Spinal cord (tissue), 10 donors: ENCODE data around the gene LPCAT3. TPM values are rescaled to one million over a fixed set of nuclear protein-coding genes. Genes with fewer than 3 reads are reported as not detected.
A peak's percentile ranks its signal among the peaks of the same experiment; 100 is the strongest.

Experiments used
- DNase-seq, 6 donors: peaks; one replicate each; pipeline versions ENCODE4 v3.0.0 to v3.0.0-alpha.2; 2013 to 2015; ENCODE audit warnings: low spot score in 6 of 6, low read depth in 4 of 6
- H3K27ac ChIP-seq: one replicate; pipeline ENCODE4 v1.5.1; 2013; ENCODE audit warnings: low read depth, low read length, control low read depth
- H3K27me3 ChIP-seq: one replicate; pipeline ENCODE4 v1.6.1; 2013; ENCODE audit warnings: low read length; ENCODE audit not compliant: control insufficient read depth, insufficient read depth
- H3K36me3 ChIP-seq: one replicate; pipeline ENCODE4 v1.6.1; 2013; ENCODE audit warnings: low read length; ENCODE audit not compliant: control insufficient read depth, insufficient read depth
- H3K4me1 ChIP-seq: one replicate; pipeline ENCODE4 v1.6.1; 2013; ENCODE audit warnings: low read length; ENCODE audit not compliant: control insufficient read depth, insufficient read depth
- H3K4me3 ChIP-seq: one replicate; pipeline ENCODE4 v1.5.1; 2013; ENCODE audit warnings: low read depth, low read length, control low read depth
- H3K9me3 ChIP-seq: one replicate; pipeline ENCODE4 v1.6.1; 2013; ENCODE audit warnings: low read length; ENCODE audit not compliant: control insufficient read depth, insufficient read depth
- WGBS: methylation state at CpG from one replicate; pipeline ENCODE4 v1.1.5; 2013; ENCODE audit warnings: missing lambda C conversion rate; ENCODE audit not compliant: insufficient coverage; 5-methylcytosine and 5-hydroxymethylcytosine counted together
- polyA plus RNA-seq, 2 donors: library from polyadenylated mRNA; unstranded; fragments of 120-200 nt; gene quantifications; one replicate each; pipeline ENCODE4 v1.2.1, GENCODE V29; 2013; ENCODE audit not compliant: insufficient read length in 2 of 2
- total RNA-seq, 2 donors: library from RNA; depleted of rRNA in 1 of 2; stranded (reverse); fragments of 120-200 nt in 1 of 2; fragments of >200 nt in 1 of 2; gene quantifications; one replicate each; pipeline versions ENCODE4 v1.2.3 to v1.2.4, GENCODE V29; 2013 to 2014
- donor health status: healthy.

LPCAT3 gene
- total and polyA plus RNA-seq, 4 donors, result 12.7 to 42.3 (median 28.0) TPM

- H3K4me1 ChIP-seq, result peaks cover 16% of the 10 kb centered on the region
- H3K27me3 ChIP-seq, result no peaks in the 10 kb centered on the region
- no peak overlapping the region for H3K27ac ChIP-seq
- WGBS, result 74% methylated on average over 19 of the region's 22 CpGs
- no peaks in the 10 kb centered on the region for H3K9me3 ChIP-seq
- peak overlapping the region; percentile 7 for H3K4me3 ChIP-seq
- no peak for DNase-seq
- peaks cover 19% of the 10 kb centered on the region for H3K36me3 ChIP-seq
These were observed 66.0 kb downstream of the LPCAT3 start for GRCh38 chr12:6952121-6952862.

GRCh38 chr12:6951551-6952120 lies 66.6 kb downstream of the LPCAT3 start:
- Histone ChIP-seq H3K4me1 (peaks cover 19% of the 10 kb centered on the region), H3K27me3 (no peaks in the 10 kb centered on the region), H3K27ac (no peak overlapping the region), H3K36me3 (peaks cover 22% of the 10 kb centered on the region), H3K9me3 (no peaks in the 10 kb centered on the region), H3K4me3 (peak overlapping the region; percentile 7)
- DNase-seq, result no peak
- WGBS, result 90% methylated on average over 20 of the region's 20 CpGs

DNA sequence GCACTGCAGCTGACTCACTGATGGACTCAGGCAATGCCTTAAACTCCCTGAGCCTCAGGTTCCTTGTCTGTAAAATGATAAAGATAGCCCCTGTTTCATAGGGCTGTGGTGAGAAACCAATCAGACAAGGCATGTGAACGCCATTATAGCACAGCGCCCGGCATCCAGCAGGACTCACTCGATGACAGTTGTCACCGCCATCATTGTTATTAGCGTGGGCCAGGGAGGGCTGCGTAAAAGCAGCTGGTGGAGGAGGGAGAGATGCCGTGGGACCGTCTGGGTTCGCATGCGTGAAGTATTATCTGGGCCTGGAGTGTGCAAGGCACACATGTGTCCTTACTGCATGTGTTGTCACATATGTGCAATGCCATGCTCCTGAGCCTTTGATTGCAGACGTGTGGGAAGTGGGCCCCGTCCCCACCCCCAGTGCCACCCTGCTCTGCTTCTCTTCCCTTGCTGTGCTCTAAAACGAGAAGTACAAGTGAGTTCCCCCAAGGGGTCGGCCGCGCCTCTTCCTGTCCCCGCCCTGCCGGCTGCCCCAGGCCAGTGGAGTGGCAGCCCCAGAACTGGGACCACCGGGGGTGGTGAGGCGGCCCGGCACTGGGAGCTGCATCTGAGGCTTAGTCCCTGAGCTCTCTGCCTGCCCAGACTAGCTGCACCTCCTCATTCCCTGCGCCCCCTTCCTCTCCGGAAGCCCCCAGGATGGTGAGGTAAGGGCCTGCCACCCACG lies 67.3 kb downstream of the LPCAT3 start, which contains the start of gene PTPN6:
PTPN6 (plus strand) TSS at position 546 of the 730 bp plus-strand sequence; CDS start at position 703, 157 bp downstream.
- peak within 1 kb of the TSS; percentile 7 for H3K4me3 ChIP-seq
- peaks cover 24% of the 10 kb centered on the region for H3K36me3 ChIP-seq
- WGBS, result 68% methylated on average over 25 of the region's 25 CpGs
- H3K9me3 ChIP-seq, result no peaks in the 10 kb centered on the region
- no peak within 1 kb of the TSS for H3K27ac ChIP-seq
- no peaks in the 10 kb centered on the region for H3K27me3 ChIP-seq
- DNase-seq, result no peak
- H3K4me1 ChIP-seq, result peaks cover 26% of the 10 kb centered on the region

DNA sequence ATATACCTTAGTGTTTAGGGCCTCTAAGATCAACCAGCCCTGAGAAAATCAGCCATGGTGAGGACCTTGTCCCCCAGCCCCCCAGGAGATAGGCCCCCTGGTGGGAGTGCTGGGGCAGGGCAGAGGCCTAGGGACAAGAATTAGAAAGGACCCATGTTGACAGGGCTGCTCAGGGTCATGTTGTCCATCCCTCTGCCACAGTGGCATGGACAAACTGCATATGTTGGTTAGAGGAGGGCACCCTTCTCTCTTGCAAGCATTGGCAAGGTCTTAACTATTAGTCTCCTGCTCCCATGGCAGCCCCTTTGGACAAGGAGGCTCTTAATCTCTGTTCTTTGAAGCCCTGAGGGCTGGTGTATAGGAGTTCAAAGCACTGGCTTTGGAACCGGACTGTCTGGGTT lies 67.9 kb downstream of the LPCAT3 start:
- peaks cover 31% of the 10 kb centered on the region for H3K4me1 ChIP-seq
- H3K4me3 ChIP-seq, result no peak overlapping the region
- WGBS, result 100% methylated on average over 1 of the region's 1 CpG
- no peak for DNase-seq
- no peaks in the 10 kb centered on the region for H3K27me3 ChIP-seq
- H3K27ac ChIP-seq, result no peak overlapping the region
- H3K9me3 ChIP-seq, result no peaks in the 10 kb centered on the region
- peaks cover 27% of the 10 kb centered on the region for H3K36me3 ChIP-seq

GRCh38 chr12:6948873-6949594 lies 69.2 kb downstream of the LPCAT3 start:
- Histone ChIP-seq H3K4me1 (peaks cover 43% of the 10 kb centered on the region), H3K9me3 (no peaks in the 10 kb centered on the region), H3K27ac (no peak overlapping the region), H3K27me3 (no peaks in the 10 kb centered on the region), H3K4me3 (no peak overlapping the region), H3K36me3 (peaks cover 27% of the 10 kb centered on the region)
- 89% methylated on average over 7 of the region's 15 CpGs for WGBS
- DNase-seq, result no peak

DNA sequence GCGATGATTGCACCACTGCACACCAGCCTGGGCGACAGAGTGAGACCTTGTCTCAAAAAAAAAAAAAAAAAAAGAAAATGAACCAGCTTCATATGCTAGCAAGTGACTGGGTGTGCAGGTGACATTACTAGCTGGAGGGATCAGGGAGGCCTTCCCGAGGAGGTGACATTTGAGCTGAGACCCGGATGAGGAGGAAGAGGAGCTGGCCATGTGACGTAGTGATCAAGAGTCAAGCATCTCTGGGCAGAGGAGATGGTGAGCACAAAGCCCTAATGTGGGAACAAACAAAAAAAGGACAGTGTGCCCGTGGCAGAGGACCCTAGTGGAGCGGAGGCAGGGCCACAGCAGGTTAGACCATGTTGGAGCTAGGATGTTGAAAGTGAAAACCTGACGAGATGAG lies 70.7 kb downstream of the LPCAT3 start:
- Histone ChIP-seq H3K27me3 (no peaks in the 10 kb centered on the region), H3K36me3 (peaks cover 28% of the 10 kb centered on the region), H3K4me1 (peaks cover 44% of the 10 kb centered on the region), H3K9me3 (no peaks in the 10 kb centered on the region), H3K4me3 (no peak overlapping the region), H3K27ac (no peak overlapping the region)
- 96% methylated on average over 6 of the region's 8 CpGs for WGBS
- no peak for DNase-seq

DNA sequence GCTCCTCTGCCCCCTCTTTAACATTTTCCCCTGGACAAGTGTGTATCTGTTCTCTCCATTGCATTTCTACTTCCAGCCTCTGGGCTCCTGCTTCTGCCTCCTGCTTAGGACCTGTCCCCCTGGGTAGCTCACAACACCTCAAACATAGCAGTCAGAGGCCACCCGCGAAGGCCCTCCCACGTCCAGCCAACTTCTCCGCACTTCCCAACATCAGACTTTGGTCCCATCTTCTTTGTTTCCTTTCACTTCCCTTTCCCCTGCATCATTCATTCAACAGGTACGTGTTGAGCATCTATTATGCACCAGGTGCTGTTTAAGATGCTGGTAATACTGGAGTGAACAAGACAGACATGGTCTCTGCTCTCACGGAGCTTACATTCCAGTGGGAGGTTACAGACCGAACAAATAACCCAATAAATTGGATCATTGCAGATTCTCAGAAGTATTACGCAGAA lies 71.3 kb downstream of the LPCAT3 start:
- Histone ChIP-seq H3K36me3 (peaks cover 30% of the 10 kb centered on the region), H3K27ac (no peak overlapping the region), H3K9me3 (no peaks in the 10 kb centered on the region), H3K27me3 (no peaks in the 10 kb centered on the region), H3K4me1 (peaks cover 44% of the 10 kb centered on the region), H3K4me3 (no peak overlapping the region)
- 94% methylated on average over 3 of the region's 8 CpGs for WGBS
- no peak for DNase-seq

- no peak overlapping the region for H3K27ac ChIP-seq
- H3K4me3 ChIP-seq, result no peak overlapping the region
These were observed 72.0 kb downstream of the LPCAT3 start for GRCh38 chr12:6946033-6946919.

More at GRCh38 chr12:6946033-6946919, 72.0 kb downstream of the LPCAT3 start:
- peaks cover 50% of the 10 kb centered on the region for H3K4me1 ChIP-seq
- no peaks in the 10 kb centered on the region for H3K27me3 ChIP-seq
- no peak for DNase-seq
- no peaks in the 10 kb centered on the region for H3K9me3 ChIP-seq
- 42% methylated on average over 21 of the region's 32 CpGs for WGBS
- H3K36me3 ChIP-seq, result peaks cover 37% of the 10 kb centered on the region
